ENCODE measurements around the gene NCAM2. TPM values are rescaled to one million over a fixed set of nuclear protein-coding genes. Genes with fewer than 3 reads are reported as not detected.

The NCAM2 gene
- total and polyA plus RNA-seq, 2 of the 8 experiments (the other 6 are each of a cell fraction or from before 2014, with no cell fraction given), result 0.14 to 1.1 TPM

DNA sequence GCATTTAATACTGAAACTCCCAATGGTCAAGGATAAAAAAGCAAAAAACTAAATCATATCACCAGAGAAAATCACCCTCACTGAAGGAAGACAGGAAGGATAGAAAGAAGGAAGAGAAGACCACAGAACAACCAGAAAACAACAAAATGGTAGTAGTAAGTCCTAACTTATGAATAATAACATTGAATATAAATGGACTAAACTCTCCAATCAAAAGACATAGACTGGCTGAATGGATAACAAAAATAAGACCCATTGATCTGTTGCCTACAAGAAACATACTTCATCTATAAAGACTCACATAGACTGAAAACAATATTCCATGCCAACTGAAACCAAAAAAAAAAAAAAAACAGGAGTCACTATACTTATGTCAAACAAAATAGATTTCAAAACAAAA lies 347.7 kb downstream of the NCAM2 start:
- CTCF ChIA-PET (ENCODE audit: partially characterized antibody), result no interaction called here
- H3K27ac ChIP-seq (ENCODE audit: low read depth, low read length), result no peak overlapping the region
- TF ChIP-seq EP300 (IDR thresholded peaks at IDR 0.05; ENCODE audit: borderline replicate concordance in 1 of 2, low read depth in 2 of 2, low read length in 2 of 2) (no peak), CTBP2 (IDR thresholded peaks at IDR 0.05; ENCODE audit: borderline replicate concordance, insufficient read depth, insufficient read length, low read length) (no peak), SIN3A (conservative IDR thresholded peaks at IDR 0.05 in 1 of 2, IDR thresholded peaks at IDR 0.05 in 1 of 2; ENCODE audit: low read depth in 1 of 2, low read length in 2 of 2) (no peak), POU5F1 (IDR thresholded peaks at IDR 0.05; ENCODE audit: low read depth, low read length) (no peak), SRF (IDR thresholded peaks at IDR 0.05; ENCODE audit: low read depth, low read length) (no peak)
- TF ChIP-seq, protein P1, sequence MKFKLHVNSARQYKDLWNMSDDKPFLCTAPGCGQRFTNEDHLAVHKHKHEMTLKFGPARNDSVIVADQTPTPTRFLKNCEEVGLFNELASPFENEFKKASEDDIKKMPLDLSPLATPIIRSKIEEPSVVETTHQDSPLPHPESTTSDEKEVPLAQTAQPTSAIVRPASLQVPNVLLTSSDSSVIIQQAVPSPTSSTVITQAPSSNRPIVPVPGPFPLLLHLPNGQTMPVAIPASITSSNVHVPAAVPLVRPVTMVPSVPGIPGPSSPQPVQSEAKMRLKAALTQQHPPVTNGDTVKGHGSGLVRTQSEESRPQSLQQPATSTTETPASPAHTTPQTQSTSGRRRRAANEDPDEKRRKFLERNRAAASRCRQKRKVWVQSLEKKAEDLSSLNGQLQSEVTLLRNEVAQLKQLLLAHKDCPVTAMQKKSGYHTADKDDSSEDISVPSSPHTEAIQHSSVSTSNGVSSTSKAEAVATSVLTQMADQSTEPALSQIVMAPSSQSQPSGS (IDR thresholded peaks at IDR 0.05; ENCODE audit: low read length), result no peak

More for the DNA sequence above, 347.7 kb downstream of the NCAM2 start:
- DNase-seq (ENCODE audit: low read depth in 1 of 2, low spot score in 2 of 2) (no peak), FAIRE-seq (no peak)
- Histone ChIP-seq H2BK12ac (ENCODE audit: low read depth, low read length) (no peak overlapping the region), H2BK20ac (ENCODE audit: low read length) (no peak overlapping the region), H3K23me2 (ENCODE audit: low read depth, low read length) (no peaks in the 10 kb centered on the region), H2BK15ac (ENCODE audit: low read length) (no peak overlapping the region), H4K8ac (ENCODE audit: extremely low read depth, insufficient read depth, low read length) (no peak overlapping the region), H3K4ac (replicated peaks; ENCODE audit: insufficient read length, low read depth, low read length) (no peak overlapping the region), H3K4me3 (ENCODE audit: extremely low read depth in 1 of 4, insufficient read depth in 2 of 4, low read depth in 3 of 4, low read length in 4 of 4) (no peak overlapping the region), H3K36me3 (ENCODE audit: control insufficient read depth in 2 of 4, insufficient read depth in 4 of 4, low read length in 3 of 4) (no peaks in the 10 kb centered on the region), H3K27me3 (replicated peaks in 1 of 4; ENCODE audit: control insufficient read depth in 3 of 4, extremely low read depth in 1 of 4, insufficient read depth in 3 of 4, low read length in 3 of 4) (no peaks in the 10 kb centered on the region), H4K91ac (replicated peaks; ENCODE audit: insufficient read length, low read length) (no peak overlapping the region), H3K4me2 (ENCODE audit: insufficient read depth in 1 of 2, low read depth in 2 of 2, low read length in 2 of 2) (no peak overlapping the region), H4K20me1 (replicated peaks in 1 of 2; ENCODE audit: control insufficient read depth in 1 of 2, insufficient read depth in 2 of 2, low read length in 2 of 2) (no peaks in the 10 kb centered on the region), H4K5ac (ENCODE audit: insufficient read length, low read depth, low read length) (no peak overlapping the region), H3K4me1 (replicated peaks in 1 of 4; ENCODE audit: control insufficient read depth in 3 of 4, insufficient read depth in 4 of 4, low read length in 3 of 4) (no peaks in the 10 kb centered on the region), H2AFZ (ENCODE audit: low read length) (no peak overlapping the region), H2AK5ac (ENCODE audit: low read depth, low read length) (no peak overlapping the region), H3K56ac (replicated peaks; ENCODE audit: insufficient read length, low read depth, low read length) (no peak overlapping the region), H3K14ac (ENCODE audit: insufficient read length) (no peak overlapping the region), H2BK5ac (ENCODE audit: low read depth, low read length) (no peak overlapping the region), H3K79me1 (ENCODE audit: low read depth, low read length) (no peaks in the 10 kb centered on the region), H3K23ac (ENCODE audit: insufficient read length) (no peak overlapping the region), H3K79me2 (ENCODE audit: control insufficient read depth in 1 of 2, insufficient read depth in 2 of 2, low read length in 2 of 2) (no peaks in the 10 kb centered on the region), H2BK120ac (replicated peaks; ENCODE audit: low read depth, low read length) (no peak overlapping the region), H3K9ac (replicated peaks in 1 of 4; ENCODE audit: extremely low read depth in 1 of 4, low read depth in 3 of 4, low read length in 3 of 4) (no peak overlapping the region), H3K9me3 (ENCODE audit: insufficient read depth in 2 of 2, low read depth in 1 of 2, low read length in 1 of 2) (peaks cover 0 to 3% of the 10 kb centered on the region in 2 experiments; a peak in 1 of 4 replicates), H3K18ac (ENCODE audit: extremely low read depth, low read length) (no peak overlapping the region)
- POLR2A ChIA-PET (ENCODE audit: partially characterized antibody), result no interaction called here
